NCI-H526 (cell line): ENCODE data around the gene LRRC51.
"Not testable (repeated sequence)": the region's sequence is repeated elsewhere in the genome, so short reads cannot be mapped to it uniquely, and the experiment has no call there.

Experiments
- DNase-seq, 2 experiments: peaks; one replicate each; lab custom pipeline; 2025; lab: John Stamatoyannopoulos, UW

Gene LRRC51

DNA sequence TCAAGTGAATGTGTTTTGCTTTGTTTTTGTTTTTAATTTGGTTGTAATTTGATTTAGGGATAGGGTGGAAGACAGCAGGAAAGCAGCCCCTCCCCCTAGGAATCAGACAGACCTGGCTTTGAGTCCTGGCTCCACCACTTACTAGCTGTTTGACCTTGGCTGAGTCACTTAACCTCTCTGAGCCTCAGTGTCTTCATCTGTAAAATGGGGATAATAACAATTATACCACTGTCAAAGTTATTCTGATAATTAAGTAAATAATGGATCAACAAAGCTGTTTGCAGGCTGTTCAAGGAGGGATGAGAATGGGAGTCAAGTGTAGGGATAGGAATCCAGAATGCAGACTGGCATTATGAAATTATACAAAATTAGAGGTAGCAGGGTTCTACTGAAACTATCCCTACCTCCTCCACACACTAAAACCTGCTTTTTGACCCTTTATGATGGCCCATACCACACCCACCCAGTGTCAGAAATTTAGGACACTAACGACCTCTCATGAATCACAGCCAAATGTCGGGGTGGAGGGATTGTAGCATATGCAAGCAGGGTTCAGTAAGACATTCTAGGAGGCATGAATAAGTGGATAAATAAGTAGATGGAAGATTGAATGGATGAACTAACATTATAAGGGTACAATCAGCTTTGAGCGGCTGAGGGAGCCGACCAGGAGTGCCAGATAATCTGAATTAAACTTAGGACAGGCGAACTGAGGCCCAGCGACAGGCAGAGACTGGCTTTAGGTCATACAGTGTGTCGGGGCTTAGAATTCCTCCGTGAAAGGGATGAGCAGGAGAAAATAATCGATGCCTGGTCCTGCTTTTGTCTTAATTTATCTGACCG, 30.9 kb downstream of the LRRC51 start:
- DNase-seq, result no peak

DNA sequence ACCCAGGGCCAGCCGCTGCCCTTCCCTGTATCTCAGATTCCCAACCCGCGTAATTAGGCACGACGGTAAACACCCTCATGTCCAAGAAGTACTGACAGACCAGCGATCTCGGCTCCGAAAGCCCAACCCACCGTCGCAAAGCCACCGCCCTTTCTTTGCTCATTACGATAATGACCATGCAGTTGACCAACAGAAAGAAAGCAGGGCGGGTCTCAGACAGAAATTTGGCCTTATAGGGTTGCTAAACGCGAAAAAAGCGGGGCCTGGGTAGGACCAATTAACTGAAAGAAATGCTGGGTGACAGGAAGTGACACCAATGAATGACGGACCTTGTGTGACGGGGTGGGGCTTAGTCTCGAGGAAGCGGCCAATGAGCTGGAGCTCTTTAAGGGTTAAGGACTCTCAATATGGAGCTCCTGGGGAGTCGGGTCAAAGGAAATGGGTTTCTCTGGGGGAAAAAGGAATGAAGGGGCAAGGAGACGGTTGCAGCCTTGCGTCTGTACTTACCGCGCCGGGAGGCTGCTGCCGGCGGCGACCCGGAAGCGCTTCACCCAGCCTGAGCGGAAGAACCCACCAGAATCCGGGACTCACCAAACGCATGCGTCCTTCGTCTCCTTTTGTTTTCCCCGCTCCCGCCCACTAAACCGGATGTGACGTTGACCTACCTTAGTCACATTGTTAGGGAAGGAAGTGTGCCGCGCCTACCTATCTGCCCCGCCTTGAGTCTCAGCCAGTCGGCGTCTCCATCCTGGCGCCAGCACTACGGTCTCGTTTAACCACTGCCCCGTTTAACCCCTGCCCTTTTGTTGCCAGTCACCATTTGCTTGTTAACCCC, 31.7 kb downstream of the LRRC51 start, which contains the start of gene ANAPC15:
TSS of gene ANAPC15 (minus strand) at position 553 of the 835 bp plus-strand sequence. CDS start 1,419 bp downstream, outside the sequence.
- peak; percentile 100 for DNase-seq

DNA sequence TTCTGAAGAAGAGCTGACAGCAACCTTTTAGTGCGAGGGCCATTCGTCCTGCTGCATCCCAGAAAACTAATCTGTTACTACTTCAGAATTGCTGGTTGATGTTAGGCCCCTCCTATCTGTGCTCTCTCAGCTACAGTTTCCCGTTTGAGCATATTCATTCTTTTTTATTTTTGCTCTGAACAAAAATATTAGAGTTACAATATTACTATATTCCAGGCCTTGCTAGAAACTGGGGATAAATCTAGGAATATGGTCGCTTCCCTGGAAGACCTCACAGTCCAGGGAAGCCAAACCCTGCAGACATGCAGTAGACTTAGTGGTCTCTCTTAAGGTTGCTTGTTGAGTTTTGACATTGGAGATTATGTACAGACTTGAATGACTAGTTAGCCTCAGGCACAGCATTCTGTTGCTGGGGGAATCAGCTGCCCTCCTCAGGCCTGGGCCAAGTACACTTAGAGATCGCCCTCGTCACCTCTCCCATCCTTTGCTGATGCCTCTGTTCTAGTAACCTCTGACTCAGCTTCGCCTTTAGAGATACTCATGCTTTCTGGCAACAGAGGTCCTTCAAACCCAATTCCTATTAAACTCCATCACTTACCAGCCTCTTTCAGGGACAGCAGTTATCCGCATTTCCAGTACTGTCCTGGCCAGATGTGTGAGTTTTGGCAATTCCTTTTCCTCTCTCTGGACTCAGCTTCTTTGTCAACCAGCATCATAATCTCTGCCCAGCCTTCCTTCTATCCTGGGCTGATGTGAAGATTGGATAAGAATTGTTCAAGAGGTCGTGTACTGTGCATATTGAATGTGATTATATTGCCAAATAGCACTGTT, 32.5 kb downstream of the LRRC51 start:
- DNase-seq, result no peak

DNA sequence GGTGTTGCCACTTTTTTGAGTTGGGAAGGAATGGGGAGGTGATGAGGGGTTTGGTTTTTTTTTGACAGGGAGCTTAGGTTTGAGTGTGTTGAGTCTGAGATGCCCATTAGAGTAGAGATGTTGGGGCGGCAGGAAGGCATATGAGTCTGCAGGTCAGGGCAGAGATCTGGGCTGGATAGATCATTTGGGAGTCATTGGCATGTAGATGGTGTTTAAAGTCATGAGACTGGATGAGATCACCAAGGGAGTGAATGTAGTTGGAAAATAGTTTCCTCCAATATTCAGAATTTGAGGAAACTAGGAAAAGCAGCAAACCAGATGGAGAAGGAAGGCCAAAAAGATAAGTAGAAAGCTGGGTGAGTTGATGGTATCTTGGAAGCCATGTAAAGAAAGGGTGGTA, 33.9 kb downstream of the LRRC51 start:
- DNase-seq, result no peak

DNA sequence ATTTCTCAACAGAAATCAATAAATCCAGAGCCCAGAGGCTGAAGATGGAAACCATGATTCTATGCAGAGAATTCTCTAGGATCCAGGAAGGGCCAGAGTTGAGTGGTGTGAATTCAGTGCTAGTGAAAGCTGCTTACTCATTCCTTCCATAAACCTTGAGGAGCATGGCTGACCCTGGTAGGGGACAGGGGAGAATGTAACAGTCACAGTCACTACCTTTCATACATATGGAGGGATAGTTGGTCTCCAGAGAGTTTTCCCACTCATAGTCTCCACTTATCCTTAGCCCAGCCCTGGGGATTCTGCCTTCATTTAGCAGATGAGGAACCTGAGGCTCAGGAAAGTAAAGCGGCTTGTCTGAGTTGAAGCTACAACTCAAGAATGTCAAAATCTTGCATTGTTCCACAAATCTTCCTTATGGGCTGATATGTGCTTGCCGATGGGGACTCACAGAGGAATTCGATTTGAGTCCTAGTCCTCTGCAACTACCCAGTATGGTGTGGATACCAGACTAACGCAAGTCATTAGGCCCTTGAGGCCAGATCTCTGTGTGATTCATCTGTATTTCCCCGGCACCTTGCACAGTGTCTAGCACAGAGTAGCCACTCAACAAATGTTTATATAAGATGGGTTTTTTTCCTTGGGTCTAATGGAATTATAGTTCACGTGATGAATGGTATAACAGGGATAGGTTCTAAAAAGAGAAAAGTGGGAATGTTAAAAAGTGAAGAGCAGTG, 35.5 kb downstream of the LRRC51 start:
- DNase-seq, result no peak

DNA sequence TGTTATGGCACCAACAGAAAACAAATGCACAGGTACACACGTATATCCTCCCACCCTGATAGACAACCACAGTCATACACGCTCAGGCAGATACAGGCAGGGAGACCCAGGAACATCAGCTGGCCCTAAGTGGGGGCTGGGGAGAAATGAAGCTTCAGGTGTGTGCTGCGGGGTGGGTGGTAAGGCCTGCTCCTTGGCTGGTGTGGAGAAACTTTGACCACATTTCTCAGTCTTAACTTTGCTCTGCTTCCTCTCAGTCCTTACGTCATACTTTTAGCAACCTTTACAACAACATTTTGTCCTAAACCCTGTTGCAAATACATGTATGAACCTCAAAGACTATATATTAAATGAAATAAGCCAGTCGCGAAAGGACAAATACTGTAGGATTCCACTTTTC, 38.5 kb downstream of the LRRC51 start:
- DNase-seq, result no peak

DNA sequence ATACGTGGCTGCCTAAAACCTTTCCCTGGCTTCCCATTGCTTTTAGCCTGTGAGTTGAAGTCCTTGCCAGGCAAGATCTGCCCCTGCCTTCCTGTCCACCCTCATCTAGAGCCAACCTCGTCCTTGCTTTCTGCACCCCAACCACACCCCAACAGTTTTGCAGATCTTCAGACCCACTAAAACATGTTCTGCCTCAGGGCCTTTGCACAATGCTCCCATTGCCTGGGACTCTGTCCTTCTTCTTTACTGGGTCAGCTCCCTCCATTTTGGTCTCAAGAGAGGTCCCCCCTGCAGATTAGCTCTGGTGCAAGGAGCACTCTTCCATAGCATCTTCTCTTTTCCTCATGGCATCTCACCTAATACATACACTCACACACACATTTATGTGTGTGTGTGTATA, 40.3 kb downstream of the LRRC51 start:
- DNase-seq, result no peak

DNA sequence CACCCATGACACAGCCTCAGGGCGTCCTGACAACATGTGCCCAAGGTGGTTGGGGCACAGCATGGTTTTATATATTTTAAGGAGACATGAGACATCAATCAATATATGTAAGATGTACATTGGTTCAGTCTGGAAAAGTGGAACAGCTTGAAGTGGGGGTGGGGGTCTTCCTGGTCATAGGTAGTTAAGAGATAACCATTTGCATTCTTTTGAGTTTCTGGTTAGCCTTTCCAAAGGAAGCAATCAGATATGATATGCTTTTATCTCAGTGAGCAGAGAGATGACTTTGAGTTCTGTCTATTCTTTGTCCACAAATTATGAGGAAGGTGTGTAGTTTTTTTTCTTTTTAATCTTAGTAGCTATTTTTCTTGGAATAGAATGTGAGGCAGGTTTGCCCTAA, 42.0 kb downstream of the LRRC51 start:
- DNase-seq, result no peak

DNA sequence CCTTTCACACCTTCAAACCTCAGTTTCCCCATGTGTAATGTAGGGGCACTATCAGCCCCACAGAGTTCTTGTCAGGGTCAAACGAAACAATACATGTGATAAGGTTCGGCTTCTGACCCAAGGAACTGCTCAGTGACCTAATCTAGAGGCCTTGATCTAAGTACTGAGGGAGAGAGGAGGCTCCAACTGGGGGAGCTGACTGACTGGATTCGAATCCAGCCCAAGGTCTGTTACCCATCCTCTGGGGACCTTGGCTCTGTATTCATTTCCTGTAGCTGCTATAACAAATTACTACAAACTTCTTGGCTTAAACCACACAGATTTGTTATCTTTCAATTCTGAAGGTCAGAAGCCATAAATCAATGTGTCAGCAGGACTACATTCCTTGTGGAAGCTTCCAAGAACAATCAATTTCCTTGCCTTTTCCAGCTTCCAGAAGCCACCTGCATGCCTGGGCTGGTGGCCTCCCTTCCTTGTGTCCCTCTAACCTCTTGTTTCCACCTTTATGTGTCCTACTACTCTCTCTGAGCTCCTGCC, 42.5 kb downstream of the LRRC51 start:
- no peak for DNase-seq

DNA sequence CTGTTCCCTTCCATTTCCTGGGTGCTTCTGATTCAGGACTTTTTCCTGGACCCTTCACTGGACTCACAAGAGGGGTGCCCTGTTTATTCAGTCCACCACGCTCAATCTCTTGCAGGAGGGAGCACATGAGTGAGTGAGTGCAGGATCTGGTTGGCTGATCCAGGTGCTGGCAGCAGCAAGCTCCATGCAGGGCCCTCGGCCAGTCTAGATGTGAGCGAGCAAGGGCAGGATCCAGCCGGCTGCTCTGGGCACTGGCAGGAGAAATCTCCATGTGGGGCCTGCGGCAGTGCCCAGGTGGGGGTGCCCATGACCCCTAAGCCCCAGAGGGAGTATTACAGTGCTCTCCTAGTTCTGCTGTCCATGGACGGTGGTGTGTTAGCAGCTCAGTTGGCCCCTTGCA, 43.4 kb downstream of the LRRC51 start:
- no peak for DNase-seq

DNA sequence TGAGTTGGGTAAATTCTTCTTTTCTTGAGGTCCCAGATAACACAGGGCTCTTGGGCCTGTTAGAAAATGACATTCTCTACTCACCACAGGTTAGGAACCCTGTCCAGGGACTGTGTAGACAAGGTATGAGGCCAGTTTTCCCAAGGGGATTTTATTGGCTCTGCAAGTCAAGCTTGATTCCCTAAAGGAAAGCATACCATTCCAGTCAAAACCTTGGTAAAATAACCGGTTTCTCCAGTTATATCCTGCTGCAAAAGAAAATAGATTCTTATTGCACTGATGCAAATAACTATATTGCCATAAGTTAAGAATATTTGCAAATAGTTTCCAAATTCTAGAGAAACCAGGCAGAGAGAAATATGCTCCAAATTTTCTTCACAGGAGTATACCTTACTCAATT, 45.3 kb downstream of the LRRC51 start:
- DNase-seq, result no peak

DNA sequence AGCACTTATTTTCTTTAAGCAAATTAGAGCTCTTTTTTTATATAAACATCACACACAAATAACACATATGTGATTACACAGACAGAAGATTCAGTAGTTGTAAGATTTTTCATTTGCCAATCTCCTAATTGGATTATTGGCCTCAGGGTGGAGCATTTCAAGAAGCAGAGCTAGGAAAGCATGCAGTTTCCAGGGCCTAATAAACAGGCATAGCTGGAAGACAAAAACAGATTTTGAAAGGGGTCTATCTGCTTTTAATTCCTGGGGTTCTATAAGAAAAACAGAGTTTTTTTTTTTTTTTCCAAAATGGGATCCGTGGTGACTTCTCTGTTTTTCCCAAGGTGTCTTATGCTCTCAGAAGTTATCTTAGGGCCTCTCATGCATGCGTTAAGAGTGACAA, 47.3 kb downstream of the LRRC51 start:
- no peak for DNase-seq

DNA sequence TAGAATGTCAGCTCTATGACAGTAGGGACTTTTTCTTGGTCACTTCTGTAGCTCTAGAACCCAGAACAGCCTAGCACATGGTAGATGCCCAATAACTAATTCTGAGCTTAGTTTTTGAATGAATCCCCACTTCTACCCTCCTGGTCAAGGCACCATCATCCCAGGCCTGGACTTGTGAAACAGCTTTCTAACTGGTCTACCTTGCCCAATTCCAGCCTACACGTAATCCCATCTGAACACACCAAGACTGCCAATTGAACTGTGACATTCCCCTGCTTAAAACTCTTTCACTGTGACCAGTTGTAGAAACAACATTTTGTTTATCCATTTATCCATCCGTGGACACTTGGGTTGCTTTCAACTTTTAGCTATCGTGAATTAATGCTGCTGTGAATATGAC, 48.7 kb downstream of the LRRC51 start:
- no peak for DNase-seq

DNA sequence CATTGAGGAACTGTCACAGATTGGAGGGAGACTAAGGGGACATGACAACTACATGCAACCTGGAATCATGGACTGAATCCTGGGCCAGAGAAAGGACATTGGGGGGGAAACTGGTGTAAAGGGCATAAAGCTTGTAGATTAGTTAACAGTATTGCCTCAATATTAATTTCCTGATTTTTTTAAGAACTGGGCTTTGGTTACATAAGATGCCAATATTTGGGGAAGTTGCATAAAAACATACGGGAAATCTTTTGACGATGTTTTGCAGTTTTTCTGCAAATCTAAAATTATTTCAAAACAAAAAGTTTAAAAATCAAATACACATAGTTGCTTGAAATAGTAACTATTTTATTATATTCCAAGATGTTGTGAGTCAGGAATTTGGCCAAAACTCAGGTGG, 52.0 kb downstream of the LRRC51 start:
- DNase-seq, result no peak

DNA sequence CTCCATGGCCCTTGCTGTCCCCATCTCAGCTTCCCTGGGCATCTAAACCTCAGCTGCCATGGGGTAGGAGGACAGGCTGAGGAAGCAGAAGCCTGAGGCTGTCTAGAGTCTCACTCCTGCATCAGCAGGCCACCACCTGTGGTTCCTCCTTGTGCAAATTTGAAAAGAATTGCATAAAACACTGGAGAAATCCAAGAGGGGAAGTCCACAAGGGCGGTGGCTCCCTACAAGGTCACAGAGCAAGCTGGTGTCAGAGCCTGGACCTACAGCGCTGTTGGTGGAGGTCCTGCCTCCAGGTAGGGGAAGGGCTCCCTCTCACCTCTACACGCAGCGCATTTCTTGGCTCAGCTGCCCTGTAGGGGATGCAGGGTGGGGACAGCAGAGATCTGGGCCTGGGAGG, 54.8 kb downstream of the LRRC51 start, which contains the start of gene FOLR3:
TSS of gene FOLR3 (plus strand) at position 253 of the 400 bp plus-strand sequence. CDS start 228 bp downstream, outside the sequence.
- not testable (repeated sequence) for DNase-seq

DNA sequence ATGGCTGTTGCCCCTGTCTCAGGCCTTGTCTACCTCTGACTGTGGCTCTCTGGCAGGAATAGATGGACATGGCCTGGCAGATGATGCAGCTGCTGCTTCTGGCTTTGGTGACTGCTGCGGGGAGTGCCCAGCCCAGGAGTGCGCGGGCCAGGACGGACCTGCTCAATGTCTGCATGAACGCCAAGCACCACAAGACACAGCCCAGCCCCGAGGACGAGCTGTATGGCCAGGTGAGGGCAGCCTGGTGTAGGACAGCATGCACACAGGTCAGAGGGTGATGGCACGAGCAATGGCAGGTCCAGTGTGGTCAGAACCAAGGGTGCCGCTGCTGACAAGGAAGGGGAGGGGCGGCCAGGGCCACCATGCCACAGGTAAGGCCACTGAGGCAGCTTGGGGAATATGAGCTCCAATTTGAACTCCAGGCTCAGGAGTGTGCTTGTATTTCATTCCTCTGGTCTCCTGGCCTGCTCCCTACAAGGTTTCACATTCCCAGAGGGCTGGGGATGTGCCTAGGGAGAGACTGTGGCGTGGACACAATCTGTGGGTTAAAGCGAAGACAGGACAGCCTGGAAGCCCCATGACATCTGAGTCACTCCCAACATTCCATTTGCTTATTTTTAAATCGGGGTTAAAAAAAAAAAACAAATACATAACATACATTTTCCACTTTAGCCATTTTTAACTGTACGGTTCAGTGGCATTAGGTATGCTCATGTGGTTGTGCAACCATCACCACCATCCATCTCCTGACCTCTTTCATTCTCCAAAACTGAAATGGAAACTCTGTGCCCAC, 55.4 kb downstream of the LRRC51 start:
- no peak for DNase-seq

DNA sequence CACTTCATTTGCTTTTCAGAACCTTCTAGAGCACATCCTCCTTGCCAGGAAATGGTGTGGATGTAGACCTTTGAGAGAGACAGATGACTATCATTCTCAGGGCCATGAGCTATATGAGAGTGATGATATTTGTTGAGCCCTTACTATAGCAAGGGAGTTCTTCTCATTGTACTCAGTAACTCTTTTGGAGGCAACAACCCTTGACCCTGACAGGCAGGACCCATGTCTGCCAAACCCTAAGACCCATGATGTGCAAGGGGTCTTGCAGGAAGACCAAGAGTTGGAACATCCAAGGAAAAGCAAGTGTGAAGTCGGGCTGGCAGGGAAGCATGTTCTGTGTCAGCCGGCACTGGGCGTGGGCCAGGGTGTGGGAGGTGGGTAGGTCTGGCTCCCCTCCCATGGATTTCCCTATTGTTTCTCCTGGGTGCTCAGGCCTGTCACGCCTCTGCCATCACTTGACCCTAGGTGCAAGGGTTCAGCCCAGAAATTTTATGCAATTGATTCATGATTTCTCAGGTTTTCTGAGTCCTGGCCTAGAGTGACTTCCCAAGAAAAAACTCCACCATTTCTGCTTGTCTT, 56.1 kb downstream of the LRRC51 start:
- DNase-seq, result no peak

DNA sequence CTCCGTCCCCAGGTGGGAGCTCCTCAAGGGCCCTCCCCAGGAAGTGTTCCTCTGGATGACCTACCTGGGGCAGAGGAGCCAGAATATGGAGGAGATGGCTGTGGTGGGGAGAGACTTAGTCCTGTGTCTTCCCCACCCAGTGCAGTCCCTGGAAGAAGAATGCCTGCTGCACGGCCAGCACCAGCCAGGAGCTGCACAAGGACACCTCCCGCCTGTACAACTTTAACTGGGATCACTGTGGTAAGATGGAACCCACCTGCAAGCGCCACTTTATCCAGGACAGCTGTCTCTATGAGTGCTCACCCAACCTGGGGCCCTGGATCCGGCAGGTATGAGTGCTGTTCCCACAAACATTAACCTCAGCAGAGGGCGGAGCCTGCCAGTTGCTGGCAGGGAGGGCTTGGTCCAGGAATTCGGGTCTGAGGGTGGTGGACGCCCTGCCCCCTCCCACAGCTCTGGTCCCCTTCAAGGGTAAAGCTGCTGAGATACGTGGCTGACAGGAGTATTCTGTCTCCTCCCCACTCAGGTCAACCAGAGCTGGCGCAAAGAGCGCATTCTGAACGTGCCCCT, 58.3 kb downstream of the LRRC51 start:
- no peak for DNase-seq

DNA sequence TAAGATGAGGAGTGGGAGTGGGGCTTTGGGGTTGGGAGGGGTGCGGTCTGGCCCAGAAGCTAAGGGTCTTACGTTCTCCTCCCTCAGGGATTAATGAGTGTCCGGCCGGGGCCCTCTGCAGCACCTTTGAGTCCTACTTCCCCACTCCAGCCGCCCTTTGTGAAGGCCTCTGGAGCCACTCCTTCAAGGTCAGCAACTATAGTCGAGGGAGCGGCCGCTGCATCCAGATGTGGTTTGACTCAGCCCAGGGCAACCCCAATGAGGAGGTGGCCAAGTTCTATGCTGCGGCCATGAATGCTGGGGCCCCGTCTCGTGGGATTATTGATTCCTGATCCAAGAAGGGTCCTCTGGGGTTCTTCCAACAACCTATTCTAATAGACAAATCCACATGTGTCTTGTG, 58.9 kb downstream of the LRRC51 start:
- DNase-seq, result no peak

DNA sequence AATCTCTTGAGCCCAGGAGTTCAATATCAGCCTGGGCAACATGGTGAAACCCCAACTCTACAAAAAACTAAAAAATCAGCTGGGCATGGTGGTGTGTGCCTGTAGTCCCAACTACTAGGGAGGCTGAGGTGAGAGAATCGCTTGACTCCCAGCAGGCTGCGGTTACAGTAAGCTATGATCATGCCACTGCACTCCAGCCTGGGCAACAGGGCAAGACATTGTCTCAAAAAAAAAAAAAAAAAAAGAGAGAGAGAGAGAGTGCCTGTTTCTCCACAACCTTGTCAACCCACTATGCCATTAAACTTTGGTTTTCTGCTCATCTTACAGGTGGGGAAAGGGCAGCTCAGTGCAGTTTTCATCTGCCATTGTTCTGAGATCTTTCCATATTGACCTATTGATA, 60.0 kb downstream of the LRRC51 start:
- DNase-seq, result no peak
